A673 (cell line): ENCODE data around the gene BCLAF3.

Source experiments
- EZH2 ChIP-seq: fragments of 200-600 bp; sonication (generic); IDR thresholded peaks from 2 replicates; pipeline ENCODE4 v1.6.1; 2017; ENCODE audit warnings: borderline replicate concordance, low read depth, mild to moderate bottlenecking, mixed read lengths, antibody characterized with exemption, low read length; ENCODE audit not compliant: poor library complexity, severe bottlenecking
- TF ChIP-seq, protein P1 (sequence below): fragments of 300-800, 200-600 bp; sonication (generic); conservative IDR thresholded peaks from 2 replicates; pipeline ENCODE4 v1.5.1; 2017; ENCODE audit warnings: low read depth, mild to moderate bottlenecking, antibody characterized with exemption, low read length, moderate library complexity, mixed read lengths

DNA sequence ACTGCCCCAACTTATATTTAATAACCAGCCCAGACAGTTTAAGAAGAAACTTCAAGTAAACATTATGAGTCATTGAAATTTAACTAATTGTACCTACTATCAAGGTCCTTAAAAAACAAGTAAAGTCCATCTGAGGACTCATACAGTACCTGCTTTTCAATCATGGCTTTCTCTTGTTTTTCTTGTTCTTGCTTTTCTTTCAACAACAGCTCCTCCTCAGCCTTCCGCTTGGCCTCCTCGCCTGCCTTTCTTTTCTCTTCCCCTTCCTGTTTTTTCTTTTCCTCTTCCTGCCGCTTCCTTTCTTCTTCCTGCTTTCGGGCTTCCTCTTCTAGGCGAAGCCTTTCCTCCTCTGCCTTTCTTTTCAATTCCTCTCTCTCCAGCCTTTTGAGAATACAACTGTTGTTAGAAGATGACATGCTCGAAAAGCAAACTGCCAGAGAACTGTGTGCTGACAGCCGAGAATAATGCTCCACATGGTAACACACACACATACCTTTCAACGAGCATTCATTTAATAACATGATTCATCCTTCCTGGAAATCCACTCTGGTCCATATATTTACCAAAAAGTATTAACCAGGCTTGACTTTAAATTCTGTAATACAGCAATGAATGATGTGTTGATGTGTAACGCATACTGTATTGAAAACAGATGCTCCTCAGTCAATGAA, 25.2 kb upstream of the BCLAF3 start:
- TF ChIP-seq, protein P1, sequence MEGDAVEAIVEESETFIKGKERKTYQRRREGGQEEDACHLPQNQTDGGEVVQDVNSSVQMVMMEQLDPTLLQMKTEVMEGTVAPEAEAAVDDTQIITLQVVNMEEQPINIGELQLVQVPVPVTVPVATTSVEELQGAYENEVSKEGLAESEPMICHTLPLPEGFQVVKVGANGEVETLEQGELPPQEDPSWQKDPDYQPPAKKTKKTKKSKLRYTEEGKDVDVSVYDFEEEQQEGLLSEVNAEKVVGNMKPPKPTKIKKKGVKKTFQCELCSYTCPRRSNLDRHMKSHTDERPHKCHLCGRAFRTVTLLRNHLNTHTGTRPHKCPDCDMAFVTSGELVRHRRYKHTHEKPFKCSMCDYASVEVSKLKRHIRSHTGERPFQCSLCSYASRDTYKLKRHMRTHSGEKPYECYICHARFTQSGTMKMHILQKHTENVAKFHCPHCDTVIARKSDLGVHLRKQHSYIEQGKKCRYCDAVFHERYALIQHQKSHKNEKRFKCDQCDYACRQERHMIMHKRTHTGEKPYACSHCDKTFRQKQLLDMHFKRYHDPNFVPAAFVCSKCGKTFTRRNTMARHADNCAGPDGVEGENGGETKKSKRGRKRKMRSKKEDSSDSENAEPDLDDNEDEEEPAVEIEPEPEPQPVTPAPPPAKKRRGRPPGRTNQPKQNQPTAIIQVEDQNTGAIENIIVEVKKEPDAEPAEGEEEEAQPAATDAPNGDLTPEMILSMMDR: no peak
- TF ChIP-seq EZH2: no peak
